SK-N-SH treated with all-trans-retinoic acid at 6 μM for 48 hours (cell line): ENCODE results near the gene ADRA2B.
"Not testable (repeated sequence)": the region's sequence is repeated elsewhere in the genome, so short reads cannot be mapped to it uniquely, and the experiment has no call there.

ENCODE experiments used
- ATAC-seq: fragments of 200-7000 bp; cut with Tn5 transposase; 3 replicates; pipeline ENCODE4 v1.9.1; 2020; ENCODE audit warnings: mild to moderate bottlenecking, moderate library complexity
- ARNTL ChIP-seq: fragments of 450-650 bp; formaldehyde crosslinking; IDR thresholded peaks from 2 replicates; pipeline ENCODE4 v1.5.0; 2020; ENCODE audit warnings: low read depth, mild to moderate bottlenecking, moderate library complexity, borderline replicate concordance
- BACH2 ChIP-seq: fragments of 250-450 bp; sonication (Bioruptor Pico); IDR thresholded peaks from 2 replicates; pipeline ENCODE4 v1.9.0; 2021; ENCODE audit warnings: mild to moderate bottlenecking, borderline replicate concordance
- CREB5 ChIP-seq: fragments of 250-450 bp; sonication (Bioruptor Pico); IDR thresholded peaks from 2 replicates; pipeline ENCODE4 v1.5.1; 2020; ENCODE audit warnings: low read depth, mild to moderate bottlenecking, moderate library complexity
- CSDC2 ChIP-seq: fragments of 250-450 bp; sonication (Bioruptor Pico); IDR thresholded peaks from 2 replicates; pipeline ENCODE4 v1.5.0; 2020; ENCODE audit warnings: mild to moderate bottlenecking, moderate library complexity
- CSRNP3 ChIP-seq: fragments of 250-450 bp; sonication (Bioruptor Pico); IDR thresholded peaks from 2 replicates; pipeline ENCODE4 v1.5.1; 2021; ENCODE audit warnings: mild to moderate bottlenecking, moderate library complexity
- ESRRG ChIP-seq: fragments of 250-450 bp; sonication (Bioruptor Pico); IDR thresholded peaks from 2 replicates; pipeline ENCODE4 v1.6.1; 2021; ENCODE audit warnings: mild to moderate bottlenecking
- ISL1 ChIP-seq: fragments of 250-450 bp; sonication (Bioruptor Pico); IDR thresholded peaks from 2 replicates; pipeline ENCODE4 v2.1.2; 2022; ENCODE audit warnings: mild to moderate bottlenecking, moderate library complexity
- PATZ1 ChIP-seq: fragments of 250-450 bp; sonication (Bioruptor Pico); IDR thresholded peaks from 2 replicates; pipeline ENCODE4 v1.8.0; 2020; ENCODE audit warnings: mild to moderate bottlenecking, moderate library complexity, borderline replicate concordance
- POU6F1 ChIP-seq: fragments of 250-450 bp; sonication (Bioruptor Pico); IDR thresholded peaks from 2 replicates; pipeline ENCODE4 v1.8.0; 2021; ENCODE audit warnings: low read depth, mild to moderate bottlenecking, moderate library complexity, borderline replicate concordance
- PPARA ChIP-seq: fragments of 250-450 bp; sonication (Bioruptor Pico); IDR thresholded peaks from 2 replicates; pipeline ENCODE4 v1.5.0; 2020; ENCODE audit warnings: mild to moderate bottlenecking, borderline replicate concordance
- RARB ChIP-seq: fragments of 250-450 bp; sonication (Bioruptor Pico); IDR thresholded peaks from 2 replicates; pipeline ENCODE4 v1.8.0; 2021; ENCODE audit warnings: mild to moderate bottlenecking, moderate library complexity
- SNAI2 ChIP-seq: fragments of 250-450 bp; sonication (Bioruptor Pico); IDR thresholded peaks from 2 replicates; pipeline ENCODE4 v1.5.0; 2020; ENCODE audit warnings: mild to moderate bottlenecking, moderate library complexity
- TCF4 ChIP-seq: fragments of 250-450 bp; sonication (Bioruptor Pico); IDR thresholded peaks from 2 replicates; pipeline ENCODE4 v1.8.0; 2021; ENCODE audit warnings: mild to moderate bottlenecking, moderate library complexity, borderline replicate concordance
- TOX ChIP-seq: fragments of 250-450 bp; sonication (Bioruptor Pico); IDR thresholded peaks from 2 replicates; pipeline ENCODE4 v1.8.0; 2021; ENCODE audit warnings: mild to moderate bottlenecking, moderate library complexity, borderline replicate concordance
- TSHZ2 ChIP-seq: fragments of 250-450 bp; sonication (Bioruptor Pico); IDR thresholded peaks from 2 replicates; pipeline ENCODE4 v1.5.0; 2020; ENCODE audit warnings: mild to moderate bottlenecking, moderate library complexity
- ZC3H10 ChIP-seq: fragments of 250-450 bp; sonication (Bioruptor Pico); IDR thresholded peaks from 2 replicates; pipeline ENCODE4 v1.5.1; 2021; ENCODE audit warnings: mild to moderate bottlenecking, moderate library complexity
- ZFP3 ChIP-seq: fragments of 250-450 bp; sonication (Bioruptor Pico); IDR thresholded peaks from 2 replicates; pipeline ENCODE4 v1.5.0; 2020; ENCODE audit warnings: mild to moderate bottlenecking, moderate library complexity
- ZFP30 ChIP-seq: fragments of 450-650 bp; formaldehyde crosslinking; IDR thresholded peaks from 2 replicates; pipeline ENCODE4 v1.5.0; 2022; ENCODE audit warnings: mild to moderate bottlenecking, moderate library complexity
- ZNF565 ChIP-seq: fragments of 450-650 bp; formaldehyde crosslinking; conservative IDR thresholded peaks from 2 replicates; pipeline ENCODE4 v1.5.0; 2020; ENCODE audit warnings: low read depth, mild to moderate bottlenecking, moderate library complexity
- ZNF70 ChIP-seq: fragments of 450-650 bp; formaldehyde crosslinking; IDR thresholded peaks from 2 replicates; pipeline ENCODE4 v1.5.0; 2020; ENCODE audit warnings: mild to moderate bottlenecking, moderate library complexity

The ADRA2B gene

GRCh38 chr2:96085541-96086355, 30.6 kb downstream of the ADRA2B start:
- no peak for ATAC-seq
- no peak for TF ChIP-seq ZFP30 (CRISPR knock-in tag)
- no peak for TF ChIP-seq ZFP3
- TF ChIP-seq CSDC2 (CRISPR knock-in tag): no peak
- no peak for TF ChIP-seq ESRRG (CRISPR knock-in tag)
- TF ChIP-seq ARNTL: no peak
- no peak for TF ChIP-seq BACH2 (CRISPR knock-in tag)
- no peak for TF ChIP-seq PATZ1 (CRISPR knock-in tag)
- TF ChIP-seq CSRNP3: no peak
- no peak for TF ChIP-seq SNAI2 (CRISPR knock-in tag)
- no peak for TF ChIP-seq ZNF565 (CRISPR knock-in tag)
- TF ChIP-seq POU6F1 (CRISPR knock-in tag): no peak
- no peak for TF ChIP-seq TOX

GRCh38 chr2:96084858-96085518, 31.4 kb downstream of the ADRA2B start:
- ATAC-seq: not testable (repeated sequence)

- ATAC-seq: no peak
- no peak for TF ChIP-seq PATZ1 (CRISPR knock-in tag)
- no peak for TF ChIP-seq POU6F1 (CRISPR knock-in tag)
- no peak for TF ChIP-seq BACH2 (CRISPR knock-in tag)
- no peak for TF ChIP-seq RARB (CRISPR knock-in tag)
- TF ChIP-seq TSHZ2 (CRISPR knock-in tag): no peak
- TF ChIP-seq TCF4 (CRISPR knock-in tag): no peak
- TF ChIP-seq ZC3H10: no peak
- TF ChIP-seq CSRNP3: no peak
- no peak for TF ChIP-seq PPARA (CRISPR knock-in tag)
- no peak for TF ChIP-seq CREB5
- TF ChIP-seq ZFP30 (CRISPR knock-in tag): no peak
- no peak for TF ChIP-seq ISL1 (CRISPR knock-in tag)
- TF ChIP-seq ZNF70 (CRISPR knock-in tag): no peak
- no peak for TF ChIP-seq TOX
Observed at GRCh38 chr2:96083989-96084857, 32.1 kb downstream of the ADRA2B start.
